ENCODE results near the gene MUCL1. TPM values are rescaled to one million over a fixed set of nuclear protein-coding genes. Genes with fewer than 3 reads are reported as not detected.

Gene MUCL1
- polyA plus RNA-seq, 10 donors = not detected

- DNase-seq = no peak
These were observed 37.6 kb downstream of the MUCL1 start for GRCh38 chr12:54891717-54892478.

Other genes with a start within 250 kb of the MUCL1 start
- gene LACRT, start 219.6 kb upstream of the MUCL1 start, polyA plus RNA-seq (ENCODE audit: insufficient read length in 10 of 10) = not detected
- gene DCD, start 206.2 kb upstream of the MUCL1 start, polyA plus RNA-seq (ENCODE audit: insufficient read length in 10 of 10) = not detected
- gene TESPA1, start 130.2 kb downstream of the MUCL1 start, polyA plus RNA-seq (ENCODE audit: insufficient read length in 10 of 10) = 1 to 10 TPM in 9 of 10 donors, under 1 TPM in 1; 0.99 to 7.6 (median 1.6) TPM
- gene NEUROD4, start 165.5 kb downstream of the MUCL1 start, polyA plus RNA-seq (ENCODE audit: insufficient read length in 10 of 10) = not detected

All from muscle of back (tissue), 11 donors.